Endothelial cell of umbilical vein (primary cell): ENCODE data around the gene CFP. TPM values are rescaled to one million over a fixed set of nuclear protein-coding genes. Genes with fewer than 3 reads are reported as not detected.

Experiments used
- BruUV-seq: library from RNA; stranded (reverse); fragments of 400-500 nt; replicated peaks from 2 replicates; lab custom pipeline; 2021; lab: Mats Ljungman, UMichigan
- CTCF ChIA-PET: fragments of 300-600, 350-600 bp; sonication (Branson Sonifier 250); formaldehyde crosslinking; loops from one replicate; lab custom pipeline; 2021; ENCODE audit warnings: antibody characterized with exemption, inconsistent platforms; lab: Charles Lee
- POLR2A ChIA-PET: fragments of 300-600, 350-600 bp; sonication (Branson Sonifier 250); formaldehyde crosslinking; loops from one replicate; lab custom pipeline; 2021; ENCODE audit warnings: antibody characterized with exemption, inconsistent platforms; lab: Charles Lee
- DNase-seq: peaks from one replicate; pipeline ENCODE4 v3.0.0-alpha.2; 2011; ENCODE audit warnings: low read depth, low spot score
- FAIRE-seq: peaks from 2 replicates; lab custom pipeline; 2011; peaks lifted over from hg19 to GRCh38; lab: Jason Lieb, UNC
- H2AFZ ChIP-seq: 2 replicates; pipeline ENCODE4 v1.6.0; 2012; ENCODE audit warnings: low read depth, low read length, control low read depth, inconsistent platforms
- H3K27ac ChIP-seq: 2 replicates; pipeline ENCODE4 v1.5.1; 2011; ENCODE audit warnings: low read depth, mild to moderate bottlenecking, control low read depth, low read length, moderate library complexity; ENCODE audit not compliant: insufficient read depth
- H3K27me3 ChIP-seq, 2 experiments: 2 replicates each; pipeline versions ENCODE4 v1.6.0 to v1.6.1; 2011; ENCODE audit warnings: low read length in 2 of 2, mixed read lengths in 1 of 2; ENCODE audit not compliant: control insufficient read depth in 2 of 2, insufficient read depth in 2 of 2
- H3K36me3 ChIP-seq, 2 experiments: 2 replicates in 1 of 2; 3 replicates in 1 of 2; pipeline ENCODE4 v1.5.1; 2011; ENCODE audit warnings: low read length in 2 of 2, mild to moderate bottlenecking in 1 of 2, moderate library complexity in 1 of 2; ENCODE audit not compliant: control insufficient read depth in 2 of 2, insufficient read depth in 2 of 2; ENCODE audit errors: extremely low read depth in 1 of 2
- H3K4me1 ChIP-seq: 3 replicates; pipeline ENCODE4 v1.5.1; 2011; ENCODE audit warnings: mild to moderate bottlenecking, low read length; ENCODE audit not compliant: control insufficient read depth, insufficient read depth; ENCODE audit errors: extremely low read depth
- H3K4me2 ChIP-seq: 2 replicates; pipeline ENCODE4 v1.6.1; 2011; ENCODE audit warnings: low read length, control low read depth, mixed read lengths; ENCODE audit not compliant: insufficient read depth
- H3K4me3 ChIP-seq, 3 experiments: fragments of 200-600 bp in 1 of 3; sonication (generic), shearing (Covaris generic) in 1 of 3; replicated peaks in 1 of 3; 2 replicates each; pipeline ENCODE4 v1.5.1; 2011 to 2016; ENCODE audit warnings: control low read depth in 3 of 3, low read length in 3 of 3, mild to moderate bottlenecking in 2 of 3, inconsistent platforms in 1 of 3, low read depth in 1 of 3, moderate library complexity in 1 of 3; ENCODE audit not compliant: insufficient read depth in 1 of 3
- H3K79me2 ChIP-seq: 2 replicates; pipeline ENCODE4 v1.6.0; 2012; ENCODE audit warnings: low read length, inconsistent platforms; ENCODE audit not compliant: control insufficient read depth, insufficient read depth
- H3K9ac ChIP-seq: replicated peaks from 2 replicates; pipeline ENCODE3; 2011; ENCODE audit warnings: low read length, control low read depth; ENCODE audit not compliant: insufficient read depth; ENCODE audit errors: extremely low read depth
- H3K9me1 ChIP-seq: replicated peaks from 3 replicates; pipeline ENCODE4 v1.6.0; 2011; ENCODE audit warnings: mild to moderate bottlenecking, low read length; ENCODE audit not compliant: control insufficient read depth, insufficient read depth; ENCODE audit errors: extremely low read depth
- H3K9me3 ChIP-seq: replicated peaks from 2 replicates; pipeline ENCODE4 v1.5.1; 2012; ENCODE audit warnings: low read length, inconsistent platforms; ENCODE audit not compliant: control insufficient read depth, insufficient read depth
- H4K20me1 ChIP-seq: replicated peaks from 2 replicates; pipeline ENCODE3; 2011; ENCODE audit warnings: mild to moderate bottlenecking, low read length; ENCODE audit not compliant: control insufficient read depth, insufficient read depth; ENCODE audit errors: extremely low read depth
- EZH2 ChIP-seq: IDR thresholded peaks from 2 replicates; pipeline ENCODE4 v1.6.1; 2012; ENCODE audit warnings: borderline replicate concordance, low read depth, mild to moderate bottlenecking, moderate library complexity, low read length, inconsistent platforms; ENCODE audit not compliant: severe bottlenecking
- FOS ChIP-seq: IDR thresholded peaks from 2 replicates; pipeline ENCODE4 v1.6.1; 2011; ENCODE audit warnings: mild to moderate bottlenecking, low read length, moderate library complexity, borderline replicate concordance; ENCODE audit not compliant: insufficient read depth
- GATA2 ChIP-seq: IDR thresholded peaks from 2 replicates; pipeline ENCODE4 v1.7.0; 2011; ENCODE audit warnings: low read depth, mild to moderate bottlenecking, moderate library complexity, mixed read lengths, low read length; ENCODE audit not compliant: insufficient read length, insufficient read depth
- JUN ChIP-seq: IDR thresholded peaks from 2 replicates; pipeline ENCODE4 v1.6.1; 2011; ENCODE audit warnings: borderline replicate concordance, low read depth; ENCODE audit not compliant: insufficient read length, insufficient read depth
- MYC ChIP-seq: IDR thresholded peaks from one replicate; pipeline ENCODE4 v1.6.1; 2011; ENCODE audit warnings: mild to moderate bottlenecking, low read depth, low read length
- POLR2A ChIP-seq: IDR thresholded peaks from 2 replicates; pipeline ENCODE4 v1.6.1; 2012; ENCODE audit warnings: low read depth, mild to moderate bottlenecking, control low read depth, low read length
- POLR2AphosphoS5 ChIP-seq: IDR thresholded peaks from 2 replicates; pipeline ENCODE4 v1.6.1; 2012; ENCODE audit warnings: low read depth, mild to moderate bottlenecking, control low read depth, low read length, moderate library complexity; ENCODE audit not compliant: insufficient read depth
- dilution Hi-C: fragments of 300-500 bp; cut with MboI; formaldehyde crosslinking; loops from one replicate; pipeline ENCODE4 v1.15.0; 2019; ENCODE audit warnings: low sequenced_read_pairs; ENCODE audit not compliant: extremely low pct_ligation_motif_present
- intact Hi-C: fragments of 100-400 bp; cut with micrococcal nuclease; formaldehyde crosslinking; loops from one replicate; pipeline ENCODE4 v1.10.0; 2022
- polyA plus RNA-seq, 4 experiments: library from polyadenylated mRNA; depleted of rRNA in 3 of 4; stranded (reverse) in 3 of 4; unstranded in 1 of 4; fragments of >200 nt; gene quantifications; 2 replicates each; pipeline versions ENCODE4 v1.2.1 to v1.2.3, GENCODE V29; 2011 to 2012; ENCODE audit warnings: missing spikeins in 1 of 4
- total RNA-seq: library from RNA; stranded (reverse); gene quantifications from 2 replicates; pipeline ENCODE4 v1.2.3, GENCODE V29; 2021
- TF ChIP-seq, protein P1 (sequence below): IDR thresholded peaks from 2 replicates; pipeline ENCODE4 v1.6.1; 2011; ENCODE audit not compliant: insufficient read depth, insufficient read length
- TF ChIP-seq, protein P2 (sequence below), 2 donors: IDR thresholded peaks; 1 replicate in 1 of 2; 2 replicates in 1 of 2; pipeline ENCODE4 v1.5.1; 2011; ENCODE audit warnings: low read length in 2 of 2, mild to moderate bottlenecking in 2 of 2, moderate library complexity in 2 of 2, control low read depth in 1 of 2, inconsistent platforms in 1 of 2, low read depth in 1 of 2; ENCODE audit not compliant: insufficient read depth in 1 of 2; ENCODE audit errors: extremely low read depth in 1 of 2

The CFP gene
- total and polyA plus RNA-seq, 2 donors (not counting 3 experiments of a cell fraction or from before 2014, with no cell fraction given): 0.69 to 1.00 TPM

DNA sequence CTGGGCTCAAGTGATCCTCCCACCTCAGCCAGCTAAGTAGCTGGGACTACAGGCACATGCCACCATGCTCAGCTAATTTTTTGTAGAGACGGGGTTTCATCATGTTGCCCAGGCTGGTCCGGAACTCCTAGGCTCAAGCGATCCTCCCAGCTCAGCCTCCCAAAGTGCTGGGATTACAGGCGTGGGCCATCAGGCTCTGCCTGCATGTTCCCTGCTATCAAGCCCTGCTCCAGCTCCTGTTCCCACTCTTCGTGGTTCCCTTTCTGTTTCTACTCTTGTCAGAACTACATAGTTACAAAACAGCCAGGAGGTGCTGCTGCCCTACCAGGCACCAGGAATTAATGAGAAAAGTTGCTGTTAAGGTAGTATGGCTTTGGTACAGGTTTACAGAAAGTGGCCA lies 38.7 kb downstream of the CFP start:
- FAIRE-seq (no peak), DNase-seq (no peak)
- H3K9me3 ChIP-seq: no peaks in the 10 kb centered on the region
- dilution Hi-C loops (no loop called here), intact Hi-C loops (no loop called here)
- CTCF ChIA-PET: no interaction called here
- no peaks in the 10 kb centered on the region for H4K20me1 ChIP-seq
- H2AFZ ChIP-seq: no peak overlapping the region
- no TSS peak for BruUV-seq
- no peaks in the 10 kb centered on the region for H3K79me2 ChIP-seq
- no peak overlapping the region for H3K27ac ChIP-seq
- H3K4me2 ChIP-seq: no peak overlapping the region
- no peaks in the 10 kb centered on the region for H3K36me3 ChIP-seq
- H3K9ac ChIP-seq: no peak overlapping the region
- POLR2A ChIA-PET: no interaction called here
- H3K9me1 ChIP-seq: no peaks in the 10 kb centered on the region
- H3K27me3 ChIP-seq: no peaks in the 10 kb centered on the region
- no peak overlapping the region for H3K4me3 ChIP-seq
- no peaks in the 10 kb centered on the region for H3K4me1 ChIP-seq
- TF ChIP-seq, protein P1, sequence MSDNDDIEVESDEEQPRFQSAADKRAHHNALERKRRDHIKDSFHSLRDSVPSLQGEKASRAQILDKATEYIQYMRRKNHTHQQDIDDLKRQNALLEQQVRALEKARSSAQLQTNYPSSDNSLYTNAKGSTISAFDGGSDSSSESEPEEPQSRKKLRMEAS: no peak

DNA sequence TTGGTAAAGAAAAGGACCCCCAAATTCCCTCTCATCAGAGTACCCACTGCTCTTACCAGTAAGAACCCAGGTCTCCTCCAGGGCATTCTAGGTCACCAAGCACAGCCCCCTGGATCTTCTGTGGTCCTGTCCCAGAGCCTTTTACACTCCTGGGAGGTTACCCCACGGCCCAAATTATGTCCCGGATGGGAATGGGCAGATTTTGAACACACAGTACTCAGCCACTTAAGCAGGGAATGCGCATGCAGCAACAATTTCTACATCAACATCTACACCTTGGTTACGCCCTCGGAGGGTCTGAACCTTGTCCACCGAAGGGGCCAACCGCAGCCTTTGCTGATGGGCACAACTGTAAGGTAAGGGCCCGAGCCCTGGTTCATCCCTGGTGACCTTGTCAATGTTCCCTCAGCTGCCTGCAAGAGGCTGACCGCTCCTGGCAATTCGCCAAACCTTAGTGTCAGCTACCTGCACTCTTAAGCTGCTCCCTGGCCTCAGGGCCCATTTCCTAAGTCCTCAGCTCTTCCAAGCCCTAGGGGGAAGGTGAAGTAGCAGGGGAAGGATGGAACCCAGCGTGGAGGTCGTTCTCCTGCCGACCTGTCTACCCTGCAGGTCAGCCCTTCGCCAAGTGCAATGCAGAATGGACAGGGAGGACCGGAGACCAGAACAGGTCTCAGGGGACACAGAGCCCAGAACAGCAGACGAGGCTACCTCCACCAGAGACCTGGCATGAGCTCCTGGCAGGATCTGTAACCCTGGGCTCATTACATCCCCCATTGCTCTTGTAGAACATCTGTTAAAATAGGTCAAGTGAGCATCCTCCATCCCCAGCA lies 41.6 kb downstream of the CFP start:
- TF ChIP-seq GATA2 (no peak), MYC (no peak), POLR2A (no peak), FOS (no peak), POLR2AphosphoS5 (no peak), JUN (no peak), EZH2 (no peak)
- TF ChIP-seq, protein P2, sequence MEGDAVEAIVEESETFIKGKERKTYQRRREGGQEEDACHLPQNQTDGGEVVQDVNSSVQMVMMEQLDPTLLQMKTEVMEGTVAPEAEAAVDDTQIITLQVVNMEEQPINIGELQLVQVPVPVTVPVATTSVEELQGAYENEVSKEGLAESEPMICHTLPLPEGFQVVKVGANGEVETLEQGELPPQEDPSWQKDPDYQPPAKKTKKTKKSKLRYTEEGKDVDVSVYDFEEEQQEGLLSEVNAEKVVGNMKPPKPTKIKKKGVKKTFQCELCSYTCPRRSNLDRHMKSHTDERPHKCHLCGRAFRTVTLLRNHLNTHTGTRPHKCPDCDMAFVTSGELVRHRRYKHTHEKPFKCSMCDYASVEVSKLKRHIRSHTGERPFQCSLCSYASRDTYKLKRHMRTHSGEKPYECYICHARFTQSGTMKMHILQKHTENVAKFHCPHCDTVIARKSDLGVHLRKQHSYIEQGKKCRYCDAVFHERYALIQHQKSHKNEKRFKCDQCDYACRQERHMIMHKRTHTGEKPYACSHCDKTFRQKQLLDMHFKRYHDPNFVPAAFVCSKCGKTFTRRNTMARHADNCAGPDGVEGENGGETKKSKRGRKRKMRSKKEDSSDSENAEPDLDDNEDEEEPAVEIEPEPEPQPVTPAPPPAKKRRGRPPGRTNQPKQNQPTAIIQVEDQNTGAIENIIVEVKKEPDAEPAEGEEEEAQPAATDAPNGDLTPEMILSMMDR (IDR thresholded peaks at IDR 0.05; ENCODE audit: extremely low read depth in 1 of 2, insufficient read depth in 1 of 2, low read depth in 1 of 2, low read length in 2 of 2): no peak
- H3K36me3 ChIP-seq: peaks cover 0 to 2% of the 10 kb centered on the region in 2 experiments
- H3K27ac ChIP-seq: no peak overlapping the region
- dilution Hi-C loops (no loop called here), intact Hi-C loops (no loop called here)
- H3K4me3 ChIP-seq: no peak overlapping the region
- DNase-seq (no peak), FAIRE-seq (no peak)
- BruUV-seq: no TSS peak
- peaks cover 17% of the 10 kb centered on the region for H3K4me1 ChIP-seq
- H4K20me1 ChIP-seq: no peaks in the 10 kb centered on the region
- POLR2A ChIA-PET: no interaction called here
- H2AFZ ChIP-seq: no peak overlapping the region
- no peak overlapping the region for H3K4me2 ChIP-seq
- no peak overlapping the region for H3K9ac ChIP-seq
- H3K27me3 ChIP-seq: no peaks in the 10 kb centered on the region
- H3K9me1 ChIP-seq: no peaks in the 10 kb centered on the region
- CTCF ChIA-PET: no interaction called here
- peaks cover 3% of the 10 kb centered on the region for H3K79me2 ChIP-seq
- no peaks in the 10 kb centered on the region for H3K9me3 ChIP-seq
